ENCODE results near the gene WIZ. TPM values are rescaled to one million over a fixed set of nuclear protein-coding genes. Genes with fewer than 3 reads are reported as not detected.
A peak's percentile ranks its signal among the peaks of the same experiment; 100 is the strongest.

Gene WIZ
- polyA plus RNA-seq, 1 experiment = 5.8 TPM

GRCh38 chr19:15439078-15439799 is 10.5 kb downstream of the WIZ start:
- ChIA-PET POLR2A (interaction anchor here (1.7 kb wide), 1 partner anchor 20 kb away, joined by 5 read pairs; the partner anchor contains the start of gene AKAP8L), CTCF (no interaction called here)
- Histone ChIP-seq H3K27me3 (ENCODE audit: control insufficient read depth, insufficient read depth, low read length) (no peaks in the 10 kb centered on the region), H3K4me3 (ENCODE audit: low read depth, low read length) (no peak overlapping the region), H3K27ac (ENCODE audit: low read depth, low read length) (no peak overlapping the region), H3K9me3 (ENCODE audit: control insufficient read depth, insufficient read depth, low read length) (no peaks in the 10 kb centered on the region; the same call in 1 of the 2 replicates)
- no peak for TF ChIP-seq CTCF (IDR thresholded peaks at IDR 0.05; ENCODE audit: low read depth, low read length)
- no peak for DNase-seq (ENCODE audit: low read depth, low spot score)

GRCh38 chr19:15438577-15438976 is 11.2 kb downstream of the WIZ start:
- POLR2A ChIA-PET = interaction anchor here (1.7 to 1.9 kb wide), 3 partner anchors 13 to 20 kb away, joined by 5 to 7 read pairs (median 5); partner anchors contain the start of gene AKAP8L
- CTCF ChIA-PET = interaction anchor here (0.6 to 1.6 kb wide), 2 partner anchors 9 to 18 kb away, joined by 3 to 11 read pairs; no protein-coding TSS in a partner anchor
- Histone ChIP-seq H3K27ac (ENCODE audit: low read depth, low read length) (no peak overlapping the region), H3K27me3 (ENCODE audit: control insufficient read depth, insufficient read depth, low read length) (no peaks in the 10 kb centered on the region), H3K4me3 (ENCODE audit: low read depth, low read length) (no peak overlapping the region), H3K9me3 (ENCODE audit: control insufficient read depth, insufficient read depth, low read length) (no peaks in the 10 kb centered on the region; the same call in 1 of the 2 replicates)
- TF ChIP-seq CTCF (IDR thresholded peaks at IDR 0.05; ENCODE audit: low read depth, low read length) = no peak
- no peak for DNase-seq (ENCODE audit: low read depth, low spot score)

DNA sequence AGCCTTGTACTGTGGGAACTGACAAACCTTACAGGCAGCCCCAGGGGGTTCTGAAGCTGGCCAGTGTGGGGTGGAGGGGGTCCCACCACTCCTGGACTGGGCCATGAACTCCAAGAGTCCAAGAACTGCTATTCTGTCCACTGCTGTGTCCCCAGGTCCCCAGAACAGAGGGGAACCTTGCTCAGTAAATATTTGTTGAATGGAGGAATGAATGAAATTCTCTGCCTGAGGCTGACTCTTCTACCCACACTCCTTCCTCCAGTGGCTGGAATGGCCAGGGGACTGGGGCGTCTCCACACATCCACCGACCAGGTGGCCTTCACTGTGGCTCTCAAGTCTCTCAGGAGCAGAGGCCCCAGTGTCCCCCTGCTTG is 11.6 kb downstream of the WIZ start:
- no peak for TF ChIP-seq CTCF (IDR thresholded peaks at IDR 0.05; ENCODE audit: low read depth, low read length)
- CTCF ChIA-PET = interaction anchor here (0.6 to 1.6 kb wide), 4 partner anchors 10 to 346 kb away, joined by 3 to 11 read pairs (median 4); no protein-coding TSS in a partner anchor
- DNase-seq (ENCODE audit: low read depth, low spot score) = no peak
- no peaks in the 10 kb centered on the region; the same call in 1 of the 2 replicates for H3K9me3 ChIP-seq (ENCODE audit: control insufficient read depth, insufficient read depth, low read length)
- no peak overlapping the region for H3K4me3 ChIP-seq (ENCODE audit: low read depth, low read length)
- H3K27me3 ChIP-seq (ENCODE audit: control insufficient read depth, insufficient read depth, low read length) = no peaks in the 10 kb centered on the region
- H3K27ac ChIP-seq (ENCODE audit: low read depth, low read length) = peak overlapping the region; percentile 43
- POLR2A ChIA-PET = interaction anchor here (1.8 to 1.9 kb wide), 2 partner anchors 14 to 19 kb away, joined by 5 to 7 read pairs; partner anchors contain the start of gene AKAP8L

- POLR2A ChIA-PET = interaction anchor here (1.8 to 1.9 kb wide), 2 partner anchors 14 to 19 kb away, joined by 5 to 7 read pairs; partner anchors contain the start of gene AKAP8L
- Histone ChIP-seq H3K27ac (ENCODE audit: low read depth, low read length) (peak overlapping the region; percentile 43), H3K9me3 (ENCODE audit: control insufficient read depth, insufficient read depth, low read length) (no peaks in the 10 kb centered on the region; the same call in 1 of the 2 replicates), H3K27me3 (ENCODE audit: control insufficient read depth, insufficient read depth, low read length) (no peaks in the 10 kb centered on the region), H3K4me3 (ENCODE audit: low read depth, low read length) (no peak overlapping the region)
- peak; percentile 56 for TF ChIP-seq CTCF (IDR thresholded peaks at IDR 0.05; ENCODE audit: low read depth, low read length)
- no peak for DNase-seq (ENCODE audit: low read depth, low spot score)
- CTCF ChIA-PET = interaction anchor here (0.6 to 1.6 kb wide), 6 partner anchors 10 to 345 kb away, joined by 3 to 11 read pairs (median 3); no protein-coding TSS in a partner anchor
These were observed 12.2 kb downstream of the WIZ start for GRCh38 chr19:15437355-15438123.

Data from AG04450 (cell line).